Neural cell (in vitro differentiated cells): Measurements from ENCODE around the gene LCORL. TPM values are rescaled to one million over a fixed set of nuclear protein-coding genes. Genes with fewer than 3 reads are reported as not detected.

Experiments
- H2AFZ ChIP-seq: fragments of 200-600, 300-800 bp; sonication (generic), shearing (Covaris generic); 2 replicates; pipeline ENCODE4 v1.6.0; 2014; ENCODE audit warnings: low read depth, mild to moderate bottlenecking, antibody characterized with exemption, low read length, moderate library complexity
- H3F3A ChIP-seq: fragments of 200-600 bp; shearing (Covaris generic); 2 replicates; pipeline ENCODE4 v1.6.1; 2016; ENCODE audit warnings: mild to moderate bottlenecking, moderate library complexity, mixed read lengths, antibody characterized with exemption, low read length; ENCODE audit not compliant: insufficient read depth, poor library complexity, severe bottlenecking
- H3K27ac ChIP-seq: fragments of 200-600, 300-800 bp; sonication (generic), shearing (Covaris generic); 2 replicates; pipeline ENCODE4 v1.5.1; 2014; ENCODE audit warnings: mild to moderate bottlenecking, low read length, moderate library complexity
- H3K27me3 ChIP-seq: fragments of 300-800, 200-600 bp; sonication (generic), shearing (Covaris generic); 2 replicates; pipeline ENCODE4 v1.6.0; 2014; ENCODE audit warnings: mild to moderate bottlenecking, low read depth, low read length, moderate library complexity; ENCODE audit not compliant: insufficient read depth
- H3K36me3 ChIP-seq: fragments of 300-800, 200-600 bp; sonication (generic), shearing (Covaris generic); 2 replicates; pipeline ENCODE4 v1.5.1; 2014; ENCODE audit warnings: mild to moderate bottlenecking, antibody characterized with exemption, low read length, moderate library complexity; ENCODE audit not compliant: insufficient read depth
- H3K4me2 ChIP-seq: fragments of 300-800, 200-600 bp; sonication (generic), shearing (Covaris generic); 2 replicates; pipeline ENCODE4 v1.6.0; 2014; ENCODE audit warnings: mild to moderate bottlenecking, low read length
- H3K4me3 ChIP-seq: fragments of 300-800, 200-600 bp; sonication (generic), shearing (Covaris generic); 2 replicates; pipeline ENCODE4 v1.5.1; 2014; ENCODE audit warnings: mild to moderate bottlenecking, low read length, moderate library complexity
- H3K79me2 ChIP-seq: fragments of 200-600 bp; shearing (Covaris generic); replicated peaks from 2 replicates; pipeline ENCODE4 v1.6.0; 2014; ENCODE audit warnings: mild to moderate bottlenecking, low read length, moderate library complexity; ENCODE audit not compliant: insufficient read depth
- H3K9ac ChIP-seq: fragments of 300-800, 200-600 bp; sonication (generic), shearing (Covaris generic); 2 replicates; pipeline ENCODE4 v1.6.1; 2016; ENCODE audit warnings: mild to moderate bottlenecking, low read length, mixed read lengths
- H3K9me2 ChIP-seq: fragments of 200-600 bp; shearing (Covaris generic); 2 replicates; pipeline ENCODE4 v1.6.1; 2016; ENCODE audit warnings: mild to moderate bottlenecking, low read length, mixed read lengths; ENCODE audit not compliant: insufficient read depth
- H3K9me3 ChIP-seq: fragments of 200-600, 300-800 bp; sonication (generic), shearing (Covaris generic); 2 replicates; pipeline ENCODE4 v1.6.1; 2016; ENCODE audit warnings: mild to moderate bottlenecking, mixed run types, low read length, moderate library complexity, mixed read lengths
- H4K20me1 ChIP-seq: fragments of 200-600 bp; shearing (Covaris generic); 2 replicates; pipeline ENCODE4 v1.6.1; 2016; ENCODE audit warnings: mild to moderate bottlenecking, mixed run types; ENCODE audit not compliant: insufficient read depth
- EP300 ChIP-seq: fragments of 450-650 bp; conservative IDR thresholded peaks from 2 replicates; pipeline ENCODE4 v1.6.1; 2014; ENCODE audit warnings: antibody characterized with exemption, mild to moderate bottlenecking, moderate library complexity; ENCODE audit not compliant: poor library complexity, severe bottlenecking
- EZH2 ChIP-seq: fragments of 200-600, 300-800 bp; shearing (Covaris generic), sonication (generic); IDR thresholded peaks from 2 replicates; pipeline ENCODE4 v1.6.1; 2014; ENCODE audit warnings: antibody characterized with exemption, low read length, borderline replicate concordance, mild to moderate bottlenecking; ENCODE audit not compliant: insufficient read depth, poor library complexity, severe bottlenecking
- MXI1 ChIP-seq: fragments of 450-650 bp; conservative IDR thresholded peaks from 2 replicates; pipeline ENCODE4 v1.6.1; 2014; ENCODE audit warnings: antibody characterized with exemption, mild to moderate bottlenecking; ENCODE audit not compliant: poor library complexity, severe bottlenecking
- POLR2AphosphoS5 ChIP-seq: IDR thresholded peaks from 2 replicates; pipeline ENCODE4 v1.6.1; 2012
- RAD21 ChIP-seq: fragments of 450-650 bp; conservative IDR thresholded peaks from 2 replicates; pipeline ENCODE4 v1.6.1; 2014; ENCODE audit warnings: antibody characterized with exemption, mild to moderate bottlenecking, moderate library complexity
- SMC3 ChIP-seq: fragments of 450-650 bp; conservative IDR thresholded peaks from 2 replicates; pipeline ENCODE4 v1.6.1; 2014; ENCODE audit warnings: antibody characterized with exemption, mild to moderate bottlenecking, moderate library complexity; ENCODE audit not compliant: poor library complexity
- TAF1 ChIP-seq: IDR thresholded peaks from 2 replicates; pipeline ENCODE4 v1.6.1; 2012; ENCODE audit warnings: low read depth
- polyA plus RNA-seq: library from polyadenylated mRNA; depleted of rRNA; stranded (reverse); fragments of >200 nt; gene quantifications from 2 replicates; pipeline ENCODE4 v1.2.3, GENCODE V29; 2014
- TF ChIP-seq, protein P1 (sequence below): IDR thresholded peaks from 2 replicates; pipeline ENCODE4 v1.6.1; 2012; ENCODE audit warnings: borderline replicate concordance
- TF ChIP-seq, protein P2 (sequence below): fragments of 450-650 bp; IDR thresholded peaks from 2 replicates; pipeline ENCODE4 v1.5.1; 2014; ENCODE audit warnings: antibody characterized with exemption, mild to moderate bottlenecking, moderate library complexity; ENCODE audit not compliant: poor library complexity, severe bottlenecking

The LCORL gene
- polyA plus RNA-seq, 1 donor from 2014 or later: 49.0 TPM

- Histone ChIP-seq H3K36me3 (peaks cover 9% of the 10 kb centered on the region), H3K27ac (no peak overlapping the region), H3K9me2 (no peaks in the 10 kb centered on the region), H3K27me3 (no peaks in the 10 kb centered on the region), H3K79me2 (no peaks in the 10 kb centered on the region), H3K9ac (no peak overlapping the region), H3F3A (no peaks in the 10 kb centered on the region), H4K20me1 (no peaks in the 10 kb centered on the region), H3K4me2 (no peak overlapping the region), H3K9me3 (no peaks in the 10 kb centered on the region), H2AFZ (no peak overlapping the region), H3K4me3 (no peak overlapping the region)
- TF ChIP-seq SMC3: no peak
- TF ChIP-seq EP300: no peak
- TF ChIP-seq POLR2AphosphoS5: no peak
- no peak for TF ChIP-seq TAF1
- TF ChIP-seq, protein P1, sequence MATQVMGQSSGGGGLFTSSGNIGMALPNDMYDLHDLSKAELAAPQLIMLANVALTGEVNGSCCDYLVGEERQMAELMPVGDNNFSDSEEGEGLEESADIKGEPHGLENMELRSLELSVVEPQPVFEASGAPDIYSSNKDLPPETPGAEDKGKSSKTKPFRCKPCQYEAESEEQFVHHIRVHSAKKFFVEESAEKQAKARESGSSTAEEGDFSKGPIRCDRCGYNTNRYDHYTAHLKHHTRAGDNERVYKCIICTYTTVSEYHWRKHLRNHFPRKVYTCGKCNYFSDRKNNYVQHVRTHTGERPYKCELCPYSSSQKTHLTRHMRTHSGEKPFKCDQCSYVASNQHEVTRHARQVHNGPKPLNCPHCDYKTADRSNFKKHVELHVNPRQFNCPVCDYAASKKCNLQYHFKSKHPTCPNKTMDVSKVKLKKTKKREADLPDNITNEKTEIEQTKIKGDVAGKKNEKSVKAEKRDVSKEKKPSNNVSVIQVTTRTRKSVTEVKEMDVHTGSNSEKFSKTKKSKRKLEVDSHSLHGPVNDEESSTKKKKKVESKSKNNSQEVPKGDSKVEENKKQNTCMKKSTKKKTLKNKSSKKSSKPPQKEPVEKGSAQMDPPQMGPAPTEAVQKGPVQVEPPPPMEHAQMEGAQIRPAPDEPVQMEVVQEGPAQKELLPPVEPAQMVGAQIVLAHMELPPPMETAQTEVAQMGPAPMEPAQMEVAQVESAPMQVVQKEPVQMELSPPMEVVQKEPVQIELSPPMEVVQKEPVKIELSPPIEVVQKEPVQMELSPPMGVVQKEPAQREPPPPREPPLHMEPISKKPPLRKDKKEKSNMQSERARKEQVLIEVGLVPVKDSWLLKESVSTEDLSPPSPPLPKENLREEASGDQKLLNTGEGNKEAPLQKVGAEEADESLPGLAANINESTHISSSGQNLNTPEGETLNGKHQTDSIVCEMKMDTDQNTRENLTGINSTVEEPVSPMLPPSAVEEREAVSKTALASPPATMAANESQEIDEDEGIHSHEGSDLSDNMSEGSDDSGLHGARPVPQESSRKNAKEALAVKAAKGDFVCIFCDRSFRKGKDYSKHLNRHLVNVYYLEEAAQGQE: no peak
- TF ChIP-seq, protein P2, sequence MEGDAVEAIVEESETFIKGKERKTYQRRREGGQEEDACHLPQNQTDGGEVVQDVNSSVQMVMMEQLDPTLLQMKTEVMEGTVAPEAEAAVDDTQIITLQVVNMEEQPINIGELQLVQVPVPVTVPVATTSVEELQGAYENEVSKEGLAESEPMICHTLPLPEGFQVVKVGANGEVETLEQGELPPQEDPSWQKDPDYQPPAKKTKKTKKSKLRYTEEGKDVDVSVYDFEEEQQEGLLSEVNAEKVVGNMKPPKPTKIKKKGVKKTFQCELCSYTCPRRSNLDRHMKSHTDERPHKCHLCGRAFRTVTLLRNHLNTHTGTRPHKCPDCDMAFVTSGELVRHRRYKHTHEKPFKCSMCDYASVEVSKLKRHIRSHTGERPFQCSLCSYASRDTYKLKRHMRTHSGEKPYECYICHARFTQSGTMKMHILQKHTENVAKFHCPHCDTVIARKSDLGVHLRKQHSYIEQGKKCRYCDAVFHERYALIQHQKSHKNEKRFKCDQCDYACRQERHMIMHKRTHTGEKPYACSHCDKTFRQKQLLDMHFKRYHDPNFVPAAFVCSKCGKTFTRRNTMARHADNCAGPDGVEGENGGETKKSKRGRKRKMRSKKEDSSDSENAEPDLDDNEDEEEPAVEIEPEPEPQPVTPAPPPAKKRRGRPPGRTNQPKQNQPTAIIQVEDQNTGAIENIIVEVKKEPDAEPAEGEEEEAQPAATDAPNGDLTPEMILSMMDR: no peak
- no peak for TF ChIP-seq EZH2
- TF ChIP-seq RAD21: no peak
- no peak for TF ChIP-seq MXI1
These were observed 91.3 kb downstream of the LCORL start for GRCh38 chr4:17930256-17930655.

- H4K20me1 ChIP-seq: no peaks in the 10 kb centered on the region
- H3K9ac ChIP-seq: no peak overlapping the region
- no peaks in the 10 kb centered on the region for H3F3A ChIP-seq
- H3K9me3 ChIP-seq: no peaks in the 10 kb centered on the region
- H3K4me3 ChIP-seq: no peak overlapping the region
- no peak overlapping the region for H3K4me2 ChIP-seq
- no peak overlapping the region for H2AFZ ChIP-seq
- no peaks in the 10 kb centered on the region for H3K9me2 ChIP-seq
- no peak for TF ChIP-seq TAF1
- no peak overlapping the region for H3K27ac ChIP-seq
- H3K27me3 ChIP-seq: no peaks in the 10 kb centered on the region
- H3K36me3 ChIP-seq: peaks cover 9% of the 10 kb centered on the region
- H3K79me2 ChIP-seq: peaks cover 3% of the 10 kb centered on the region
These were observed 97.4 kb downstream of the LCORL start for GRCh38 chr4:17924189-17924588.

DNA sequence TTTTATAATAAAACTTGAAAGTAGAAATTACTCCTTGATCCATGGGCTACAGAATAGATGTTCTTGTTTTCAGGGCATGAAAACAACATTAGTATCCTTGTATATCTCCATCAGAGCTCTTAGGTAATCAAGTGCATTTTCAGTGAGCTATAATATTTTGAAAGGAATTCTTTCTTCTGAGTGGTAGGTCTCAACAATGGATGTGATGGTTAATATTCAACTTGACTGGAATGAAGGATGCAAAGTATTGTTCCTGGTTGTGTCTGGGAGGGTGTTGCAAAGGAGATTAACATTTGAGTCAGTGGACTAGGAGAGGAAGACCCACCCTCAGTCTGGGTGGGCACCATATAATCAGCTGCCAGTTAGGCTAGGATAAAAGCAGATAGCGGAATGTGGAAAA lies 100.1 kb downstream of the LCORL start:
- H3K27me3 ChIP-seq: no peaks in the 10 kb centered on the region
- H3K36me3 ChIP-seq: no peaks in the 10 kb centered on the region
- no peaks in the 10 kb centered on the region for H3K9me2 ChIP-seq
- H3K27ac ChIP-seq: no peak overlapping the region
- H3K4me2 ChIP-seq: no peak overlapping the region
- no peak overlapping the region for H2AFZ ChIP-seq
- no peaks in the 10 kb centered on the region for H4K20me1 ChIP-seq
- peaks cover 9% of the 10 kb centered on the region for H3K79me2 ChIP-seq
- no peaks in the 10 kb centered on the region for H3K9me3 ChIP-seq
- H3K4me3 ChIP-seq: no peak overlapping the region
- H3K9ac ChIP-seq: no peak overlapping the region
- H3F3A ChIP-seq: no peaks in the 10 kb centered on the region
- TF ChIP-seq, protein P1: no peak
- TF ChIP-seq POLR2AphosphoS5: no peak
- no peak for TF ChIP-seq MXI1
- TF ChIP-seq TAF1: no peak
- no peak for TF ChIP-seq EP300
- TF ChIP-seq, protein P2: no peak
- TF ChIP-seq SMC3: no peak
- no peak for TF ChIP-seq EZH2
- TF ChIP-seq RAD21: no peak
